Suppressor macrophage (primary cell): ENCODE data around the gene RFTN1.
"Not testable (repeated sequence)": the region's sequence is repeated elsewhere in the genome, so short reads cannot be mapped to it uniquely, and the experiment has no call there.

Experiments used
- DNase-seq, 4 experiments: peaks; one replicate each; pipeline ENCODE4 v3.0.0-alpha.2; 2020 to 2022

The RFTN1 gene

DNA sequence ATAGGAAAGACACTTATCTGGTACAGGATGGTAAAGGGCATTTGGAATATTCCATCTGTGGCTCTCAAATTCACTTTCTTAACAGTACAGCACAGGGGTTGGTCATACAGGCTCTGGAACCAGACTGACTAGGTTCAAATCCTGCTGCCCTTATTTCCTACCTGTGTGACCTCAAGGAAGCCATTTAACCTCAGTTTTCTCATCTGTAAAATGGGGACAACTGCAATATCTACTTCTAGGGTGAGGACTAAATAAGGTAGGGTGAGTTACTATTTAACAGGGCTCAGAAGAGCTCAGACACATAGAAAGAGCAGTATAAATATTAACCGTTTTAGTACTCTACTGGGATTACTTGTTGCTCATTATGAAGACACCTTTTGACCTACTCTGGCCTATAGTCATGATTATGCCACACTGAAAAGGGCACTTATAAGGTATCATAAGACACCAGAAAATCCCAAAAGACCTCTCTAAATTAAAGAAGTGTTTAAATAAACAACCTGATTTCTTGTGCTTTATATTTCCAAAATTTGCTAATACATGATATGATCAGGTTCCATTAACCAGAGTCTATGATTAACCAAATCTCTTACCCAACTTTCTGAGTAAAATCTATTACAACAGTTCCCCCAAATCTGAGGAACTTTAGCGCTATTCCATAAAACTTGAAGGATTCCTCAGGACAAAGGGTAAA is 6.5 kb downstream of the RFTN1 start:
- no peak for DNase-seq

DNA sequence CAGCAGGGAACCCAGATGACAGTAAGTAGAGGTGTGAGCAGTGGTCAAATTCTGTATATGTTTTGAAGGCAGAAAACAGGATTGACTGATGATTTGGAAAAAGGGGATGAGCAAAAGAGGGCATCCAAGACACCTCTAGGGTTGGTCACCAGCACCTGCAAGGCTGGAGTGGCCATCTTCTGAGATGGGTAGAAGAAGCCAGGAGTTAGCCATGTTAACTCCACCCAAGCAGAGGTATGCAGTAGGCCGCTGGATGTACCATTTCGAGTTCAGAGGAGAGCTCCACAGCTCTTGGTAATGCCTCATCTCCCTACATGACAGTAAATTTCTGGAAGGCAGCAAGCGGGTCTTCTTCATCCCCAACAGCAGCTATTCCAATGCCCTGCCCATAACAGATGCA is 7.0 kb downstream of the RFTN1 start:
- no peak for DNase-seq

DNA sequence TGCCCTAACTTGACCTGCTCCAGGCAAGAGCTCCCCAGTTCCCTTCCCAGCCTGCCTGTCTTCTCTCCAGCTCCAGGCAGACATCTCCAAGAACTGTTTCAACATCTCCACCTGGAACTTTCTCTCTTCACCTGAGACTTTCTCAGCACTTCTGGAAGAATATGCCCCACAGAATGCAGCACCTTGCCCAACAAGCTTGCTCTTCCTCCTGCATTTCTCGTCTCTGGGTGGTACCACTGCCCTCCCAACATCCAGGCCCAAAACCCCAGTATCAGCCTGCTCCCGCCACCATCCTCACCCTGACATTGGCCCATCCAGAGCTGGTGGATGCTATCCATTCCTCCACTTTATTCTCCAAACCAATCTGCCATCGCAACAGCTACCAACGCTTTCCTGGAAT is 8.8 kb downstream of the RFTN1 start:
- no peak for DNase-seq

DNA sequence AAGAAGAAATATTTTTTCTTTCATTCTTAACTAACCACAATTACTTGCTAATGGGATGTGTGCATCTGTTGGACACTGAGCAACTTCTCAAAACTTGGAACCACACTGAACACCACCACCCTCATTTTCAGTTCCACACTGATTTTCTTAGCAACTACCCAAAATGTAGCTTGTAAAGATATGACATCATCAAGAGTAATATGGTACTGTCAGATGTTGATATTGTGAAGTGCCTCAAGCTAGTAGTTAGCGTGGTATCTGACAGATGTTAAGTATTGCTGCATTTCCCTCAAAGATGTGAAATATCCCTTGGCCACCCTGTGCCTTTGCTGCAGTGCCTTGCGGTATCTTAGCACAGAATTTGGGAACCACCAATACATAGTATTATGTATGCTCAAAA is 9.3 kb downstream of the RFTN1 start:
- DNase-seq: peak; percentile 59 to 89 (median 72)

DNA sequence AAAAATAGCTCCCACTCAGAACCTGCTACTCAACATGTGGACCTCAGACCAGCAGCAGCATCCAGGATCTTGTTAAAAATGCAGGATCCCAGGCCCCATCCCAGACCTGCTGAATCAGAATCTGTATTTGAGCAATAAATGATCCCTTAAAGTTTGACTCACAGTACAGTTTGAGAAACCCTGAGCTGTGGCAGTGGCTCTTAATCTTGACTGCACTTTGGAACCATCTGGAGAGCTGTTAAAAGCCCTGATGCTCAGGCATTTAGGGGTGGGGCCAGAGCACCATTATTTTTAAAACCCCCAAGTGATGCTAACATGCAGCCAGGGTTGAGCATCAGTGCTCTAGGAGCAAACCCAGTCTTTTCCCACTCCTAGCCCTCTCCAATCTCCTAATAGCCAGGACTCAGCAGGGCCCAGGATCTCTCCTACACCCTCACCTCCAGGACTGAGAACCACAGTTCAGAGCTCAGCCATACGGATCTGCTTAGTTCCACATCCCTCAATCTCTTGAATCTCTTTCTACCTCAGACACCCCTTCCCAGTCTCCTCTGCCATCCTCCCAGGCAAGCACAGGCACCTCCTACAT is 10.2 kb downstream of the RFTN1 start:
- DNase-seq: no peak

DNA sequence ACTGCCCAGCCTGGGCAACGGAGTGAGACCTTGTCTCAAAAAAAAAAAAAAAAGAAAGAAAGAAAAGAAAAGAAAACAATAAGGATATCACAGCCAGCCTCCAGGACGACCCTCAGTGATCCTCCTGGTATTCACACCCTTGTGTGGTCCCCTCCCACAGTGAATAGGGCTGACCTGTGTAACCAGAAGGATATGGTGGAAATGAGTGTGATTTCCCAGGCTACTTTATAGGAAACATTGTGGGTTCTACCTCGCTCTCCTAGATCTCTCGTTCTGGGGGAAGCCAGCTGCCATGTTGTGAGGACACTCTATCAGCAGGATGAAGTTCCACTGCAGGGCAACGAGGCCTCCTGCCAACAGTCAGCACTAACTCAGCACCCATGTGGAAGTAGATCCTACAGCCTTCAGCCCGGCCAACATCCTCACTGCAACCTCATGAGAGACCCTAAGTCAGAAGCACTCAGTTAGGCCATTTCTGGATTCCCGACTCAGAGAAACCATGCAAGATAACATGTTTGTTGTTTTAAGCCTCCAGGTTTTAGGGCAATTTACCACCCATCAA is 11.1 kb downstream of the RFTN1 start:
- no peak for DNase-seq

DNA sequence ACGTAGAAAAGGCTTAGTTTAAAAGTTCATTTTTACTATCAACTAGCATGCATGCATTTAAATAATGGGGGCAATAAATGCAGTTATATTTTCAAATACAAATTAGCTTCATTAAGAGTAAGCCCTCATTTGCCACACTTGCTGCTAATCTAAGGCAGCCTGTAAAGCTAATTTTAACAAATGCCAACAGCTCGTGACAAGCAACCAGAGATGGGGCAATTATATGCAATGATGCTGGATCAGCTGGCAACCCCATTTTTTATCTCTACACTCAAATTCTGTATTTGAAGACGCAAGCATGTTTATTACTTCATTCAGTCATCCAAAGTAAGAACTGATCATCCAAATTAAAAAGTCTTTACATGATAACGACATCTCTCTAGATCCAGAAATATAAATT is 12.1 kb downstream of the RFTN1 start:
- DNase-seq: no peak

DNA sequence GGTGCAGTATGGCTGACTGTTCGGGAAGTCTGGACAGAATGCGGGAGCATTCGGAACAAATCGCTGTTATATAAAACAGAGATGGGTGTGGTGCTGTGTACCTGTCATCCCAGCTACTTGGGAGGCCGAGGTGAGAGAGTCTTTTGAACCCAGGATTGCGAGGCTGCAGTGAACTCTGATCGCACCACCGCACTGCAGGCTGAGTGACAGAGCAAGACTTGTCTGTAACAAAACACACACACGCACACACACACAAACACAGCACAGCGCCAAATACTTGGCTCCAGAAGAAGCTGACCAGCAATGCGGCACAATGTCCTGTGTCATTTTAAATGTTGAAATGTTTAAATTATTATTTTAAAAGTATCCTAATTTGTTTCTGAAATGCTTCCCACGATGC is 12.6 kb downstream of the RFTN1 start:
- no peak for DNase-seq

DNA sequence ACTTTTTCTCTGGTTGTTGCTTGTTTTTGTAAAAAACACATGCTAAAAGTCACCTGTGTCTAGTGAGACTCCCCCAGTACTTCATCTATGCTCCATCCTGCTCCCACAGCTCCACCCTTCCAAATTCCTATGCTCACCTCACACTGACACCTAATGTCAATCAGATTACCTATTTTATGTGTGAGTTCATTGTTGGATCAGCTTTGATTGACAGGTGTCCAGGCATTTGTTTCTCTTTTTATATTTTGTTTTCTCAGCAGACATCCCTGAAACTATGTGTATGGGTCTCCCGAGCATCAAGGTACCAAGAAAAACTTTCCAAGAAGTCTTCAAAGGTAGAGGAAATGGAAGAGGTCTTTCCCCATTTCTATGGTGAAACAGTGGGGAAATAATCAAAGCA is 13.4 kb downstream of the RFTN1 start:
- DNase-seq: no peak

DNA sequence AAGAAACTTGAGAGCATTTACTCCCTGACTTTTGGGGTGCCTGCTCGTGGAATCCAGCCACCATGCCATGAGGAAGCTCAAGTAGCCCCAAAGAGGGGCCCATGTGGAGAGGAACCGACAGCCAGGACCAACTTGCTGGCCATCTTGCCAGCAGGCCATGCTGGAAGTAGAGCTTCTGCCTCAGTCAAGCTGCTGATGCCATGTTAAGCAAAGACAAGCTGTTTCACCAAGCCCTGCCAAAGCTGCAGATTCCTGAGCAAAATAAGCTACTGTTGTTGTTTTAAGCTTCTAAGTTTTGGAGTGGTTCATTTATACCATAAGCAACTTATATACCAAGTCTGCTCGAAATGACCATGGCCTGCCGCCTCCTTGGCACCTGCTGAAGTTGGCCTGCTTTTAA is 14.1 kb downstream of the RFTN1 start:
- DNase-seq: no peak

DNA sequence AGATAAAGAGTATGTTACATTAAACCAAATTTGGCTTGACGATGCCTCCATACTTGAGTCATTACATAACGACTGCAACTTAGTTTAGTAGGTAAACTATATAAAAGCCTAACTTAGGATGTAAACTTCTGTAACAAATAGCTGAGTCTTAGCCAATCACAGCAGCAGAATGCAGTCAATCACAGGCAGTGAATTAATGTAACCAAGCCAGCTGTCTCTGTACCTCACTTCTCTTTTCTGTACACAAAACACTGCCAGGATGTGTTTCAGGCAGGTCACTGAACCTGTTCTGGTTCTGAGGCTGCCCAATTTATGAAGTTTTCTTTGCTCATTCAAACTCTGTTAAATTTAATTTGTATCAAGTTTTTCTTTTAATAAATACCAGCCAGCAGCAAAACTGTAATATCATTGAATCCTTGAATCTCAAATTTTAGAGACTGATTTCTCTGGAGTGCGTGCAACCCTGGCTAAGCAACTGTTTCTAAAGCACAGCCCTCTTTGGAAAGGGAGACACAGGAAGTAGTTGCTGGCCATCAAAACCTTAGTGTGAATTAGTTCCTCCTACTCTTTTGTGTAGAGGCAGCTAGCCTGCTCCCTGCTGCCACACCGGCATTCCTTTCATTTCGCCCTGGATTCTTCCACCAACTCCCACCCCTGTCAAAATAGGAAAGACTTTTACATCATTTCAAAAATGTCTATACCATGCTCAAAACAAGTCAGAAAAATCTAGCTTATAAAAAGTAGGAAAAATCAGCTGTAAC is 15.2 kb downstream of the RFTN1 start:
- peak in 3 of 4 experiments; percentile 27 to 47 (median 32) for DNase-seq

DNA sequence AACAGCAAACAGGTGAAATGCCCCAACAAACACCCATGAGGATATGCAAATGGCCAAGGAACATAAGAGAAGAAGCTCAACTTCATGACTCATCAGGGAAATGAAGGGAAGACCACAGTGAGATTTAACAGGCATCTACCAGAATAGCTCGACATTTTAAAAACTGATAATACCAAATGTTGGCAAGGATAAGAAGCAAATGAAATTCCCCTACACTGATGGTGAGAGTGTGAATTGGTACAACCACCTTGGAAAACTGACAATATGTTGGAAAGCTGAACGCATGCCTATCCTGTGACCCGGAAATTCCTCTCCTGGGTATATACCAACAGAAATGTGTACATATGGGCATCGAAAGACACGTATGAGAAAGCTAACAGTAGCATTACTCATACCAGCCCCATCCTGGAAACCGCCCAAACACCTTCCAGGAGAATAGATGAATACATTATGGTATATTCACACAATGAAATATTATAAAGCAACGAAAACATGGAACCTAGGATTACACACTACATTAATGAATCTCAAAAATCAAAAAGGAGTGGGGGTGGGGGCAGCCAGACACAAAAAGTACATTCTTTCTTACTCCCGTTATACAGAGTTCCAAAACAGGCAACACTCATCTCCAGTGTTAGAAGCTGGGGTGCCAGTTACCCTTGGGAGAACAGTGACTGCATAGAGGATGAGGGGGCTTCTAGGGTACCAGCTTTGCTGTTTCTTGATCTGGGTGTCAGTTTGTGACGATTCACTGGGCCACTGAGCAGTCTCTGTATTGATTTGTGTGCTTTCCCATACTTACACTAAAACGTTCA is 16.9 kb downstream of the RFTN1 start:
- DNase-seq: no peak

DNA sequence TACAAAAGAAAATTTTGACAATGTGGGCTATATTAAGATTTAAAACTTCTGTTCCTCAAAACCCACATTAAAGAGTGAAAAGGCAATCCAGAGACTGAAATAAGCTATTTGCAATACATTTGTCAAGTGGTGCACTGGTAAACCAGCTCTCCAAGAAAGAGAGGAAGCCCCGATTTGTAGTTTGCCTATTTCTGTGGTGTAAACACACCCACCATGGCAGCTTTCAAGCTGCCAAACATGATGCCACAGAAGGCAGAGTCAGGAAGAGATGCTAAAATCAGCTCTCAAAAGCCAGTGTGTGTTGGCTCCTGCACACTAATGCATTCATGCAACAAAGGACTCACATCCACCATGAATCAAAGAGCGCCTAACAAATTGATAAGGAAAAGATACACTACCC is 17.5 kb downstream of the RFTN1 start:
- no peak for DNase-seq

DNA sequence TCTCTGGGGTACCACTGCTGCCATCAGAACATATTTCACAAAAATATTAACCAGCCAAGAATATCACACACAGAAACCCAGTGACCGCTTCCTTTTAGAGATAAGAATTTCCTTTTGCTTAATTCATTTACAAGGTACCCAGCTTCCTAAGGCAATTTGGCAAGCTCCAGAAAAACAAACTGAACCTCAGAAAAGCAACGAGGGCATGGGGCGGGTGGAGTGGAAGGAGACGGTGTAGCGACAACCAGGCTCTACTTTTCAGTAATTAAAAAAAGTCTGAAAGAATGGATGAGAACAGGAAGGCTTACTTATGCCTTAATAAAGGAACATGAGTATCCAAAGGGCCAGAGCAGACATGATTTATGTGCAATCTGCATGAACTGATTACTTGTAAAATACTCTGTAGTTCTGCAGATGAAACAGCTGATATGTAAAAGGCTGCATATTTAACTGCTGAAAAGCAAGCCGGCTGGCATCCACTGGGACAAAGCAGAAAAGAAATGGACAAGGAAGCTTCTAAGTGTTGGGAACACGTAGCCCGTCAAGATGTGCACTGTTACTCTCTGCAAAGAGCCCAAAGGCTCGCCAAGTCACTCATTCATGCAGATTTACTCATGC is 18.6 kb downstream of the RFTN1 start:
- DNase-seq: no peak

DNA sequence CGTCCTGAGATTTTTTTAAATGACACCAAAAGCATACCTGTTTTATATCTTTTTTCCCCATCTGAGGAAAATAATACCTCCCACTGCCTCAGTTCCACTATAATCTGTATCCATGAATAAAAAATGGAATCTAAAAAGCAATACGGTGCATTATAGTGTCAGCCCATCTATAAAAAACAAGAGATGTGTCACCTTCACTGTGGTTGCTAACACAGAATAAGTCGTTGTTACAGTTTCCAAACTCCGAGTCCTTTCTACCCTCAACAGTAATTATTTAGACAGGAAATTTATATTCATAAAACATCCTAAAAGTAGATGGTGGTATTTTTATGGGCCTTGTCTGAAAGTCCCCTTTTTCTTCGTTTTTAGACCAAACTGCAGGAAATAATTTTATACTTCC is 19.4 kb downstream of the RFTN1 start:
- no peak for DNase-seq

DNA sequence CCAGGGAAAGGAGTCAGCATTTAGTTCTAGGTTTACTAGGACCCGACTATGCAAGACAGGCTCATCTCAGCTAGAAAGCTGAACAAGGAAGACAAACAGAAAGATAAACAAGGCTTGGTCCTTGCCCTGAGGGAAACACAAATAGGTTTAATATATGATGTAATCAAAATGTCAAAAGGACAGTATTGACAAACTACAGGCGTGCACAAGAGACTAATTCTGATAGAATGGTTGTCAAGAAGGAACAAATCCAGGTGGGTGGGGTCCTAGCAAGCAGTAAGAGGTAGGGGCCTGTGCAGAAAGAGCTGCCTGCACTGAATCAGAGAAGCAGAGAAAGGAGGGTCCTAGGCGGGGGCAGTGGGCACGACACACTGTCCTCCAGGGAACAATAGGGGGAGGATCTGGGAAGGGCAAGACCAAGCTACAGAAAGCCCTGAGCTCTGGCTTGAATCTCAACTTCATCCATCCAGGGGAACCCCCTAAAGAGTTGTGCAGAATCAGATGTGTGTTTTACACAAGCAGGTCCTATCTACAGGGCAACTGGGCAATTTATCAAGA is 23.4 kb downstream of the RFTN1 start:
- no peak for DNase-seq

DNA sequence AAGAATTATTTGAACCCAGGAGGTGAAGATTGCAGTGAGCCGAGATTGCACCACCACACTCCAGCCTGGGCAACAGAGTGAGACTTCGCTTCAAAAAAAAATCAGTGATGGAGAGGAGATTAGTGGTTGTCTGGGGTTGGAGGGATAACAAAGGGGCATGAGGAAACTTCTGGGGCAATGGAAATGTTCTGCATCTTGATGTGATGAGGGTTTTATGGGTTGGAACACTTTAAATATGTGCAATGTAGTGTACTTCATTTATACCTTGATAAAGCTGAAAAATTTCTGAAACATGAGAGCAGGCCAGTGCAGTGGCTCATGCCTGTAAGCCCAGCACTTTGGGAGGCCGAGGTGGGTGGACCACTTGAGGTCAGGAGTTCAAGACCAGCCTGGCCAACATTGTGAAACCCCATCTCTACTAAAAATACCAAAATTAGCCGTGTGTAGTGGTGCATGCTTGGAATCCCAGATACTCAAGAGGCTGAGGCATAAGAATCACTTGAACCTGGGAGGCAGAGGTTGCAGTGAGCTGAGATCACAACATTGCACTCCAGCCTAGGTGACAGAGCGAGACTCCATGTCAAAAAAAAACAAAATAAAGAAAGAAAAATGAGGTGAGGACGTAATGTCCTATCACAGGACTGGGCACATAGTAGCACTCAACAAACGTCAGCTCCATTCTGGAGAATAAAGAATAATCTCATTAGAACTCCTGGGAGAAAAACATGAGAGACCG is 24.0 kb downstream of the RFTN1 start:
- DNase-seq: not testable (repeated sequence)

DNA sequence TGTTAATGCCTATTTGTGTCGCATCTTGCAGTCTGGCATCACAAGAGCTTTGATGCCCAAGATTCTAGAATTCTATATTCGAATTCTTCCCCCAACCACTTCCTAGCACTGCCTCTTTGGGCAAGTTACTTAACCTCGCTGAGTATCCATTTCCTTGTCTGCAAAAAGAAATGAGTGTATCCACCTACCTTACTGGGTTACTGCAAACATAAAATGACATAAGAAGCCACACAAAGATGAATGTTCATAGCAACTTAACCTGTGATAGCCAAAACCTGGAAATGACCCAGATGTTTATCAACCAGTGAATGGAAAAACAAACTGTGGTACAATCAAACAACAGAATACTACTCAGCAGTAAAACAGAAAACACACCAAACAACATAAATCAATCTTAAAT is 24.9 kb downstream of the RFTN1 start:
- no peak for DNase-seq

DNA sequence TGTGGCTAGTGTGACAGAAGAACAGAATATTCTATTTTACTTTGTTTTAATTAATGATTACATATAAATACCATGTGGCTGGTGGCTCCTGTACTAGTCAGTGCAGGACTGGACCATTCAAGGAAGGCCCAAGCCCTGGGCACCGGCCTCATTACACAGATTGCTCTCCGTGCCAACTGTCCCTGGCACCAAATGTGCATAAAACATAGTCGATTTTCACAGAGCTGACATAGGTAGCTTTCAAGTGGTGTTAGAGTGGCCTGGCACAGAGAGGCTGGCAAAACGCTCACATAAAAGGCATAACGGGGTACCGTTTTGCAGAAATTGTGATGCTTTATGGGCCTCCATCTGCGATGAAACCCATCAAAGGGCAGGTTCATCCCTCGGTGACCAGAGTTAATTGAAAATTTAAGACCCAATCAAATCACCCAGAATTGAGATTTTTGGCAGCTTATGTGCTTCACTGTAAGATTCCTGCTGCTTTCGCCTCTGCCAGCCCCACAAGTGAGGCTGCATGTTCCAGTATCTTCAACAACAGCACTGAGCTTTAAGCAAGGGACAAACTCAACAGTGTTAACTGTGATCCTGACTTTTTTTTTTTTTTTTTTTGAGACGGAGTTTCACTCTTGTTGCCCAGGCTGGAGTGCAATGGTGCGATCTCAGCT is 25.9 kb downstream of the RFTN1 start:
- DNase-seq: no peak

DNA sequence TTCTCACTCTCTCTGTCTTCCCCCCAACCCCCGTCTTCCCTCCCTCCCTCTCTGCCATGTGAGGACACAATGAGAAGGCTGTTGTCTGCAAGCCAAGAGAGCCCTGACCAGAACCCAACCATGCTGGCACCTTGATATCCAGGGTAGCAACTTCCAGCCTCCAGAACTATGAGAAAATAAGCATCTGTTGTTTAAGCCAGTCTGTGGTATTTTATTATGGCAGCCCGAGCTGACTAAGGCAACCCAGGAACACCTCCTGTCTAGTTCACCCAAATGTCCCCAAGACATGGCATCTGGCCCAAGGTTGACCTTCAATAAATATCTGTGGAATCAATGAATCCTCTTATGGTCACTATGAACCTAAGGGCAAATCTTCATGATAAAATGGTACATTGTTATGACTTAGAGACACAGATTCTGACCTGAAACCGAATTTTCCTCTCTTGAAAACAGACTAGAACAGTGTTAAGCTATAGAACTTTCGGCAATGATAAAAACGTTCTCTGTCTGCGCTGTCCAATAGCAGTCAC is 26.5 kb downstream of the RFTN1 start:
- DNase-seq: no peak

DNA sequence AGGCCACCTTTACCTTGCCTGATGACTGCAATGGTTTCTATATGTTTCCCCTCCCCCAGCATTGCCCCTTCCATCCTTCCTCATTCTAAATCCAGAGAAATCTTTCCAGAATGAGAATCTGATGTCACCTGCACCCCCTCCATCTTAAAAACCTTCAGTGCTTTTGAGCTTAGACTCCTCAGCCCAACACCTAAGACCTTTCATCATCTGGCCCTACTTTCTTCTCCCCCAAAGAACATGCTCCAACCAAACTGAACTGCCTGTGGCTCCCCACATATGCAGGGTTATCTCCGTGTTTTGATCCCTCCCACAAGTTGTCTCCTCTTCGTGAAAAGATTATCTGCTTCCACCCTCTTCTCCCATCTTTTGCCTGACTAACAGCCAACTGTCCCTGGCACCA is 27.3 kb downstream of the RFTN1 start:
- no peak for DNase-seq
